ENCODE results near the gene VARS2. TPM values are rescaled to one million over a fixed set of nuclear protein-coding genes. Genes with fewer than 3 reads are reported as not detected.

Gene VARS2
- total and polyA plus RNA-seq, 2 donors (not counting 1 experiment from before 2014, with no cell fraction given) = 27.1 to 41.6 TPM

DNA sequence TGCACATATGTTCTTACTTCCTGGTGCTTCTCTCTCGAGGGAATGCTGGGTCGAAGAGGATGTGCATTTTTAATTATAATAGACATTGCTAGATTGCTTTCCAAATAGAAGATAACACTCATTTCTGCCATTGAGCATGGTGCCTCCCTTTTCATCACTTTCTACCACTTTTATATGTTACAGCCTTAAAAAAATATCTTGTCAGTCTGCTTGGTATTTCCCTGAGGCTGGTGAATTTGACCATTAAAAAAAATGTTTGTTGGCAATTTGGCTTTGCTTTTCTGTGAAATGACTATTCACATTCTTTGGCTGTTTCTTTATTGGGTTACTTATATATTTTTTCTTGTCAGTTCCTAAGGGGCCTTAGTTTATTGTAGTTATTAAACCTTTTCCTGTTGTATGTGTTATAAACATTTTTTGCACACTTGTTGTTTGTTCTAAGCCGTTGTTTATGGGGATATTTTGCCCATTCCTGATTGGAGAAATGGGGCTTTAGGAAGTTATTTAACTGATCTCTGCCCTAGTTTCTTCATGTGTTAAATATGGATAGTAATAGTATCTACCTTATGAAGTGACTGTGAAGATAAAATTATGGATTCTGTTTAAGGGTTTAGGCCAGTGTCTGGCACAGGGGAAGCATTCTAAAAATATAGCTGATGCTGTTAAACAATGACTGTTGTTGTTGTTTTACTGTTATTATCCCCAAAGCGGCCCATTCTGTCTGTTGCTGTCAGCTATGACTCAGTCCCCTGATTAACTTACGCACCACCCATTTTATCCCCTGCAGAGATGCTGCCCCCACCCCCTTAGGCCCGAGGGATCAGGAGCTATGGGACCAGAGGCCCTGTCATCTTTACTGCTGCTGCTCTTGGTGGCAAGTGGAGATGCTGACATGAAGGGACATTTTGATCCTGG lies 25.9 kb upstream of the VARS2 start:
- 100% methylated on average over 1 of the region's 6 CpGs for WGBS (ENCODE audit: insufficient coverage)
- H3K9me3 Mint-ChIP-seq (ENCODE audit: insufficient read depth) = no peaks in the 10 kb centered on the region
- peaks cover 36% of the 10 kb centered on the region for H3K4me1 Mint-ChIP-seq

More for the DNA sequence above, 25.9 kb upstream of the VARS2 start:
- no peaks in the 10 kb centered on the region for H3K27me3 ChIP-seq (replicated peaks in 1 of 4; ENCODE audit: control extremely low read depth in 1 of 4, control insufficient read depth in 3 of 4, insufficient read depth in 4 of 4, low read length in 3 of 4)
- H4K20me1 ChIP-seq (ENCODE audit: control insufficient read depth, insufficient read depth, low read length, poor library complexity, severe bottlenecking) = peaks cover 62% of the 10 kb centered on the region
- H3K4me2 ChIP-seq (replicated peaks; ENCODE audit: low read depth, low read length, poor library complexity, severe bottlenecking) = peak overlapping the region; percentile 17
- H3K9ac ChIP-seq (ENCODE audit: low read length) = no peak overlapping the region
- ChIA-PET POLR2A (no interaction called here), CTCF (interaction anchor here (1.0 to 2.2 kb wide), 5 partner anchors 11 to 67 kb away, joined by 3 to 8 read pairs (median 4); partner anchors contain the start of gene VARS2)
- peaks cover 32 to 33% of the 10 kb centered on the region in 2 donors for H3K4me1 ChIP-seq (ENCODE audit: control insufficient read depth in 2 of 2, insufficient read depth in 2 of 2, low read length in 2 of 2)
- peaks cover 72% of the 10 kb centered on the region for H3K79me2 ChIP-seq (ENCODE audit: control insufficient read depth, insufficient read depth, low read length)
- Mint-ChIP-seq H3K4me3 (no peak overlapping the region), H3K27me3 (no peaks in the 10 kb centered on the region), H3K27ac (no peak overlapping the region)
- ATAC-seq (ENCODE audit: low read depth) (no peak), DNase-seq (no peak)
- H3K27ac ChIP-seq (ENCODE audit: low read length in 2 of 2) = no peak overlapping the region
- no peak overlapping the region for H2AFZ ChIP-seq (ENCODE audit: insufficient read depth, low read depth, low read length, poor library complexity, severe bottlenecking)
- H3K4me3 ChIP-seq (ENCODE audit: control extremely low read depth in 1 of 5, extremely low read depth in 1 of 5, insufficient read depth in 1 of 5, low read depth in 2 of 5, low read length in 4 of 5) = no peak overlapping the region
- no peak for TF ChIP-seq EZH2 (IDR thresholded peaks at IDR 0.05; ENCODE audit: borderline replicate concordance, insufficient read depth, low read depth, low read length, poor library complexity, severe bottlenecking)
- TF ChIP-seq, protein P1, sequence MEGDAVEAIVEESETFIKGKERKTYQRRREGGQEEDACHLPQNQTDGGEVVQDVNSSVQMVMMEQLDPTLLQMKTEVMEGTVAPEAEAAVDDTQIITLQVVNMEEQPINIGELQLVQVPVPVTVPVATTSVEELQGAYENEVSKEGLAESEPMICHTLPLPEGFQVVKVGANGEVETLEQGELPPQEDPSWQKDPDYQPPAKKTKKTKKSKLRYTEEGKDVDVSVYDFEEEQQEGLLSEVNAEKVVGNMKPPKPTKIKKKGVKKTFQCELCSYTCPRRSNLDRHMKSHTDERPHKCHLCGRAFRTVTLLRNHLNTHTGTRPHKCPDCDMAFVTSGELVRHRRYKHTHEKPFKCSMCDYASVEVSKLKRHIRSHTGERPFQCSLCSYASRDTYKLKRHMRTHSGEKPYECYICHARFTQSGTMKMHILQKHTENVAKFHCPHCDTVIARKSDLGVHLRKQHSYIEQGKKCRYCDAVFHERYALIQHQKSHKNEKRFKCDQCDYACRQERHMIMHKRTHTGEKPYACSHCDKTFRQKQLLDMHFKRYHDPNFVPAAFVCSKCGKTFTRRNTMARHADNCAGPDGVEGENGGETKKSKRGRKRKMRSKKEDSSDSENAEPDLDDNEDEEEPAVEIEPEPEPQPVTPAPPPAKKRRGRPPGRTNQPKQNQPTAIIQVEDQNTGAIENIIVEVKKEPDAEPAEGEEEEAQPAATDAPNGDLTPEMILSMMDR (IDR thresholded peaks at IDR 0.05) = no peak
- no peaks in the 10 kb centered on the region for H3K9me3 ChIP-seq (ENCODE audit: control extremely low read depth in 1 of 3, control insufficient read depth in 2 of 3, insufficient read depth in 1 of 3, low read length in 2 of 3)
- H3K36me3 ChIP-seq (replicated peaks in 1 of 2; ENCODE audit: control extremely low read depth in 1 of 2, control insufficient read depth in 1 of 2, extremely low read depth in 1 of 2, insufficient read depth in 2 of 2, low read length in 1 of 2) = peaks cover 0 to 40% of the 10 kb centered on the region in 2 experiments
- intact Hi-C loops (cut with micrococcal nuclease) = no loop called here

Data from B cell (primary cell).